GM23338 (cell line): ENCODE data around the gene PGRMC2. TPM values are rescaled to one million over a fixed set of nuclear protein-coding genes. Genes with fewer than 3 reads are reported as not detected.

ENCODE experiments used
- CREB1 ChIP-seq: fragments of 250-450 bp; sonication (Bioruptor Pico); IDR thresholded peaks from 2 replicates; pipeline ENCODE4 v1.5.0; 2020; ENCODE audit warnings: low read depth, mild to moderate bottlenecking, moderate library complexity
- CTCF ChIP-seq, 2 experiments: fragments of 200-600 bp in 1 of 2; sonication (generic) in 1 of 2; conservative IDR thresholded peaks; 2 replicates each; pipeline versions ENCODE4 v1.5.1 to v1.6.1; 2016 to 2017; ENCODE audit warnings: antibody characterized with exemption in 2 of 2, low read depth in 2 of 2, mild to moderate bottlenecking in 2 of 2, moderate library complexity in 1 of 2
- JUNB ChIP-seq: IDR thresholded peaks from one replicate; pipeline ENCODE4 v1.6.1; 2016; ENCODE audit warnings: antibody characterized with exemption; ENCODE audit not compliant: unreplicated experiment
- REST ChIP-seq: IDR thresholded peaks from one replicate; pipeline ENCODE4 v1.6.1; 2018; ENCODE audit warnings: antibody characterized with exemption; ENCODE audit not compliant: unreplicated experiment
- STAT1 ChIP-seq: IDR thresholded peaks from one replicate; pipeline ENCODE4 v1.6.1; 2016; ENCODE audit warnings: antibody characterized with exemption; ENCODE audit not compliant: unreplicated experiment
- ZNF462 ChIP-seq: fragments of 250-450 bp; sonication (Bioruptor Pico); IDR thresholded peaks from 2 replicates; pipeline ENCODE4 v1.5.0; 2020; ENCODE audit warnings: mild to moderate bottlenecking, moderate library complexity
- polyA plus RNA-seq: library from polyadenylated mRNA; unstranded; fragments of >200 nt; fragmentation: Nextera tagmentation; extraction: Ambion mirVana; gene quantifications from 2 replicates; pipeline ENCODE4 v1.2.1, GENCODE V29; 2016
- total RNA-seq: library from RNA; depleted of rRNA; stranded (reverse); fragments of >200 nt; shearing (Covaris generic); gene quantifications from 2 replicates; pipeline ENCODE4 v1.2.3, GENCODE V29; 2014

PGRMC2 gene
- total and polyA plus RNA-seq, 2 experiments from 2014 or later, result 40.2 to 61.9 TPM

GRCh38 chr4:128323401-128323800, 35.8 kb upstream of the PGRMC2 start (continued):
- TF ChIP-seq ZNF462 (CRISPR knock-in tag) (no peak), CREB1 (CRISPR knock-in tag) (no peak), STAT1 (no peak), REST (no peak), JUNB (no peak), CTCF (conservative IDR thresholded peaks at IDR 0.05; ENCODE audit: low read depth in 2 of 2) (no peak)
